Skeletal muscle satellite cell (primary cell): ENCODE results near the gene MMP11. TPM values are rescaled to one million over a fixed set of nuclear protein-coding genes. Genes with fewer than 3 reads are reported as not detected.
"Not testable (repeated sequence)": the region's sequence is repeated elsewhere in the genome, so short reads cannot be mapped to it uniquely, and the experiment has no call there.

ENCODE experiments used
- H3K27me3 ChIP-seq: 2 replicates; pipeline ENCODE4 v1.7.0; 2013; ENCODE audit warnings: low read length; ENCODE audit not compliant: control insufficient read depth, insufficient read depth
- H3K36me3 ChIP-seq: 2 replicates; pipeline ENCODE4 v1.7.0; 2013; ENCODE audit warnings: mild to moderate bottlenecking, control low read depth, low read length; ENCODE audit not compliant: insufficient read depth
- H3K4me1 ChIP-seq: 2 replicates; pipeline ENCODE4 v1.7.0; 2013; ENCODE audit warnings: low read length; ENCODE audit not compliant: control insufficient read depth, insufficient read depth
- H3K4me2 ChIP-seq: 2 replicates; pipeline ENCODE4 v1.7.0; 2013; ENCODE audit warnings: mild to moderate bottlenecking, low read length
- H3K4me3 ChIP-seq: 2 replicates; pipeline ENCODE4 v1.7.0; 2013; ENCODE audit warnings: low read length
- H3K9ac ChIP-seq: 2 replicates; pipeline ENCODE4 v1.7.0; 2013; ENCODE audit warnings: mild to moderate bottlenecking, low read depth, low read length, moderate library complexity
- H3K9me3 ChIP-seq: replicated peaks from 2 replicates; pipeline ENCODE4 v1.7.0; 2013; ENCODE audit warnings: mild to moderate bottlenecking, control low read depth, low read length
- total RNA-seq: library from RNA; depleted of rRNA; stranded (reverse); fragments of >200 nt; gene quantifications from 2 replicates; pipeline ENCODE4 v1.2.3, GENCODE V29; 2012; rRNA removed

Gene MMP11, protein sequence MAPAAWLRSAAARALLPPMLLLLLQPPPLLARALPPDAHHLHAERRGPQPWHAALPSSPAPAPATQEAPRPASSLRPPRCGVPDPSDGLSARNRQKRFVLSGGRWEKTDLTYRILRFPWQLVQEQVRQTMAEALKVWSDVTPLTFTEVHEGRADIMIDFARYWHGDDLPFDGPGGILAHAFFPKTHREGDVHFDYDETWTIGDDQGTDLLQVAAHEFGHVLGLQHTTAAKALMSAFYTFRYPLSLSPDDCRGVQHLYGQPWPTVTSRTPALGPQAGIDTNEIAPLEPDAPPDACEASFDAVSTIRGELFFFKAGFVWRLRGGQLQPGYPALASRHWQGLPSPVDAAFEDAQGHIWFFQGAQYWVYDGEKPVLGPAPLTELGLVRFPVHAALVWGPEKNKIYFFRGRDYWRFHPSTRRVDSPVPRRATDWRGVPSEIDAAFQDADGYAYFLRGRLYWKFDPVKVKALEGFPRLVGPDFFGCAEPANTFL
- 5.1 and 17.0 TPM in 2 replicates for total RNA-seq

- H3K27me3 ChIP-seq: no peaks in the 10 kb centered on the region
- peak within 1 kb of the TSS; percentile 99 for H3K4me2 ChIP-seq
- peak within 1 kb of the TSS; percentile 72 for H3K4me3 ChIP-seq
- H3K9ac ChIP-seq: peak within 1 kb of the TSS; percentile 74
- no peaks in the 10 kb centered on the region for H3K9me3 ChIP-seq
- H3K36me3 ChIP-seq: no peaks in the 10 kb centered on the region
- peaks cover 26% of the 10 kb centered on the region for H3K4me1 ChIP-seq
Observed at GRCh38 chr22:23772649-23773473, at the start of gene MMP11. TSS of gene MMP11 (plus strand) at chr22:23772849. CDS start at chr22:23772871, 22 bp downstream.

- H3K9ac ChIP-seq, H3K4me1 ChIP-seq, H3K9me3 ChIP-seq, H3K36me3 ChIP-seq, H3K4me2 ChIP-seq, H3K4me3 ChIP-seq: not testable (repeated sequence)
- H3K27me3 ChIP-seq: peaks cover 12% of the 10 kb centered on the region
Observed at GRCh38 chr22:23728108-23728507, 44.5 kb upstream of the MMP11 start.

GRCh38 chr22:23737696-23738095 lies 35.0 kb upstream of the MMP11 start:
- Histone ChIP-seq H3K9me3 (no peaks in the 10 kb centered on the region), H3K9ac (no peak overlapping the region), H3K36me3 (no peaks in the 10 kb centered on the region), H3K4me2 (no peak overlapping the region), H3K4me3 (no peak overlapping the region), H3K27me3 (no peaks in the 10 kb centered on the region), H3K4me1 (peaks cover 5% of the 10 kb centered on the region)

- H3K4me1 ChIP-seq: peaks cover 14% of the 10 kb centered on the region
- H3K4me3 ChIP-seq: no peak overlapping the region
- H3K9me3 ChIP-seq: no peaks in the 10 kb centered on the region
- no peaks in the 10 kb centered on the region for H3K27me3 ChIP-seq
- no peak overlapping the region for H3K9ac ChIP-seq
- H3K36me3 ChIP-seq: peaks cover 19% of the 10 kb centered on the region
- H3K4me2 ChIP-seq: peak overlapping the region; percentile 1
Observed at GRCh38 chr22:23742505-23743264, 30.0 kb upstream of the MMP11 start.

DNA sequence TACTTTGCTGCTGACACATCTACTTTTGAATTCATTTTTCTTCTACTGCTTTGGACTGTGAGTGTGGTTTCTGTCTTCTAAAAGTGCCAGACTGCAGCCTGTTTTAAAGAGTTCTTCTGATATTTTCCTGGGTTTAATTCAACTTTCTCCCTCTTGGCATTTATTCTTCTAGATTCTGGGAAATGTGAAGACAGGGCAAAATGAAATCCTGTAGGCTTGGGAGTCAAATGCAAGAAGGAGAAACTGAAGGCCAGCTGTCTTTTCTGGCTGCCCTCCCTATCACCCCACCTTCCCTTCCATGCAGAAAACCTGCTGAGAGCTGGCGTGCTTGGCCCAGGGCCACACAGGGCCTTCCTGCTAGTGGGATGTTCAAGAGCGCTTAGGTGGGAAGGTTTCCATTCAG lies 29.3 kb upstream of the MMP11 start:
- Histone ChIP-seq H3K9ac (no peak overlapping the region), H3K4me3 (no peak overlapping the region), H3K36me3 (peaks cover 19% of the 10 kb centered on the region), H3K27me3 (no peaks in the 10 kb centered on the region), H3K4me1 (peaks cover 14% of the 10 kb centered on the region), H3K9me3 (no peaks in the 10 kb centered on the region), H3K4me2 (no peak overlapping the region)

DNA sequence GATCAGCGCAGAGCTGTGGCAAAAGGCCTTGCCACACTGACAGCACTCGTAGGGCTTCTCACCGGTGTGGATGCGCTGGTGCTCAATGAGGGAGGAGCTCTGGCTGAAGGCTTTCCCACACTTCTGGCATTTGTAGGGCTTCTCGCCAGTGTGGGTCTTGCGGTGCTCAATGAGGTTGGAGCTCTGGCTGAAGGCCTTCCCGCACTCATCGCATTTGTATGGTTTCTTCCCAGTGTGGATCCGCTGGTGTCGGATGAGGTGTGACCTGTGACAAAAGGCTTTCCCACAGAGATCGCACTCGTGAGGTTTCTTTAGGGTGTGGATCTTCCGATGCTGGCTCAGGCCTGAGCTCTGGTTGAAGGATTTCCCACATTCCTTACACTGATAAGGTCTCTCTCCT lies 28.6 kb upstream of the MMP11 start:
- peaks cover 19% of the 10 kb centered on the region for H3K36me3 ChIP-seq
- no peak overlapping the region for H3K4me2 ChIP-seq
- H3K4me1 ChIP-seq: peaks cover 14% of the 10 kb centered on the region
- no peak overlapping the region for H3K9ac ChIP-seq
- no peaks in the 10 kb centered on the region for H3K9me3 ChIP-seq
- H3K27me3 ChIP-seq: no peaks in the 10 kb centered on the region
- no peak overlapping the region for H3K4me3 ChIP-seq

DNA sequence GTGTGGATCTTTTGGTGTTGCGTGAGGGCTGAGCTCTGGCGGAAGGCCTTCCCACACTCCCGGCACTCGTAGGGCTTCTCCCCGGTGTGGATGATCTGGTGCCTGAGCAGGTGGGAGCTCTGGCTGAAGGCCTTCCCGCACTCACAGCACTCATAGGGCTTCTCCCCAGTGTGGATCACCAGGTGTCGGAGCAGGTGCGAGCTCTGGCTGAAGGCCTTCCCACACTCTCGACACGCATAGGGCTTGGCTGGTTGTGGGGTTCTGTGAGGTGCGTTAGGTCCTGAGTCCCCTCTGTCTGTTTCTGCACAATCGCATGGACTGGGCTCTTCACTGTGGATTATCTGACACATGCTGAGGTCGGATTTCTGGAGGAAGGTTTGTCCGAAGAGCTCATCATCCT lies 28.2 kb upstream of the MMP11 start:
- Histone ChIP-seq H3K9ac (no peak overlapping the region), H3K4me1 (peaks cover 14% of the 10 kb centered on the region), H3K4me2 (no peak overlapping the region), H3K4me3 (no peak overlapping the region), H3K9me3 (no peaks in the 10 kb centered on the region), H3K36me3 (peaks cover 19% of the 10 kb centered on the region), H3K27me3 (no peaks in the 10 kb centered on the region)

DNA sequence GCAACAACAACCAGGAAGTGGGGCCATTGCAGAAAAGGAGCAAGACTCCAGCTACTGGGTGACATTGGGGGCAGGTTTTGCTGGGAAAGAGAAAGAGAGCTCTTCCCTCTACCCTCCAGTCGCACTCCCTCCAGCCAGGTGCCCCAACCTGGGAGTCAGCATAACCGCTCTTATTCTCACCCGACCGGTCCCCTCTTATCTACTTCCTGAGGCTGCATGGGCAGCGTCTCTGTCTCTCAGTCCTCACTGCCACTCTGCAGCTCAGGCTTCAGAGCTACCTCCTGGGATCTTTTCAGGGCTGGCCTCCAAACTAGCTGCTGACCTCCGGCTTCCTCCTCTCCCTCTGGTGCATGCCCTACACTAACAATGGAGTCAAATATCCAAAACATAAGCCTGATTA lies 26.9 kb upstream of the MMP11 start:
- Histone ChIP-seq H3K4me1 (peaks cover 23% of the 10 kb centered on the region), H3K36me3 (peaks cover 19% of the 10 kb centered on the region), H3K9me3 (no peaks in the 10 kb centered on the region)

DNA sequence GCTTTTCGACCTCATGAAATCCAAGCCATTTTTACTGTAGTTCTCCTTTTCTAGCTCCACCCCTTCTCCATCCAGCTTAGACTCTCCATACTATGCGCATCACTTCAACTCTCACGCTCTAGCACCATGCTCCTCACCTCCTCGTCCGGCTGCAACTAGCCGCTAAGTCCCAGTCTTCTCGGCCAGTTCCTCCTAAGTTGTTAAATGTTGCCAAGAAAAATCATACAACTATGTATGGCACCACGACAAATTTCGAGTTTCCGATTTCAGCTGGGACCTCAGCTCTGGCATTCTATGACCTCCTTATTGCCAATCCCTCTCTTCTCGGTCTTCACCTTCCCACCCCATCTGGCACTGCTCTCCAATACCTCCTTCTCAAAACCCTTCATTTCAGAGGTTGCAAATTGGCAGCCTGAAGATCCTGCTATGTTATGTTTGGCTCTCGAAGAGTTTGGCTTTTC lies 22.8 kb upstream of the MMP11 start:
- no peaks in the 10 kb centered on the region for H3K9me3 ChIP-seq
- H3K27me3 ChIP-seq: no peaks in the 10 kb centered on the region
- peaks cover 5% of the 10 kb centered on the region for H3K36me3 ChIP-seq
- H3K9ac ChIP-seq: peak overlapping the region; percentile 97
- H3K4me2 ChIP-seq: peak overlapping the region; percentile 95
- peaks cover 15% of the 10 kb centered on the region for H3K4me1 ChIP-seq
- H3K4me3 ChIP-seq: peak overlapping the region; percentile 98

More for the DNA sequence above, 26.9 kb upstream of the MMP11 start:
- H3K4me3 ChIP-seq: no peak overlapping the region
- no peaks in the 10 kb centered on the region for H3K27me3 ChIP-seq
- H3K9ac ChIP-seq: no peak overlapping the region
- no peak overlapping the region for H3K4me2 ChIP-seq

DNA sequence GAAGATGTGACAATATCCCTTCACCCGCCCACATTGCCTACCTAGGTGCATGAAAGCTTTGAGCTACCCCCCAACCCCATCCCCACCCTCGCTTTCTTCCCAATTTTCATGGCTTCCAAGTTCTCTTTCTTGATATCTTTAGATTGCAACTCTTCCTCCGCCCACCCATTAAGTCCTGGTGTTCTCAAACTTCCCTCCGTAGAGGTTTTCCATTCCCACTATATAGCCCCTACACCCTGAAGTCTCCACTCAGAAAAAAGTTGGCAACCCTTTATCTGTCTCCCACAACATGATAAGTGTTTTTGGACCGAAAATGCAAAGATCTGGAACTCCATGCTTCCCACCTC lies 22.3 kb upstream of the MMP11 start:
- H3K9me3 ChIP-seq: no peaks in the 10 kb centered on the region
- peak overlapping the region; percentile 98 for H3K4me3 ChIP-seq
- H3K36me3 ChIP-seq: no peaks in the 10 kb centered on the region
- H3K4me1 ChIP-seq: peaks cover 15% of the 10 kb centered on the region
- H3K9ac ChIP-seq: peak overlapping the region; percentile 97
- no peaks in the 10 kb centered on the region for H3K27me3 ChIP-seq
- H3K4me2 ChIP-seq: peak overlapping the region; percentile 95
